GM18951 (cell line): ENCODE measurements around the gene SP140.
A peak's percentile ranks its signal among the peaks of the same experiment; 100 is the strongest.
"Not testable (repeated sequence)": the region's sequence is repeated elsewhere in the genome, so short reads cannot be mapped to it uniquely, and the experiment has no call there.

Experiments
- POLR2A ChIP-seq: IDR thresholded peaks from 4 replicates; pipeline ENCODE4 v1.6.1; 2011; ENCODE audit warnings: mild to moderate bottlenecking; ENCODE audit not compliant: insufficient read length, insufficient read depth; ENCODE audit errors: extremely low read depth
- in situ Hi-C: fragments of 300-500 bp; cut with MboI; formaldehyde crosslinking; loops from one replicate; pipeline ENCODE4 v1.12.0; 2022; ENCODE audit warnings: low sequenced_read_pairs, mixed read lengths, inconsistent platforms; ENCODE audit not compliant: unreplicated experiment

The SP140 gene

GRCh38 chr2:230282936-230283335 is 57.4 kb downstream of the SP140 start:
- in situ Hi-C loops, result no loop called here

GRCh38 chr2:230286048-230286447 is 60.5 kb downstream of the SP140 start:
- TF ChIP-seq POLR2A, result no peak
- in situ Hi-C loops, result no loop called here

More at GRCh38 chr2:230282936-230283335, 57.4 kb downstream of the SP140 start:
- no peak for TF ChIP-seq POLR2A

GRCh38 chr2:230289311-230289710 is 63.8 kb downstream of the SP140 start:
- in situ Hi-C loops, result not testable (repeated sequence)

GRCh38 chr2:230295192-230295591 is 69.7 kb downstream of the SP140 start:
- in situ Hi-C loops, result no loop called here
- TF ChIP-seq POLR2A, result no peak

- TF ChIP-seq POLR2A, result no peak
- in situ Hi-C loops, result no loop called here
Measured at GRCh38 chr2:230296917-230297316, 71.4 kb downstream of the SP140 start.

- no peak for TF ChIP-seq POLR2A
- in situ Hi-C loops, result no loop called here
Measured at GRCh38 chr2:230299618-230300017, 74.1 kb downstream of the SP140 start.

- in situ Hi-C loops, result no loop called here
- TF ChIP-seq POLR2A, result no peak
Measured at GRCh38 chr2:230305416-230306275, 80.1 kb downstream of the SP140 start.

- in situ Hi-C loops, result no loop called here
- no peak for TF ChIP-seq POLR2A
Measured at GRCh38 chr2:230306474-230306873, 80.9 kb downstream of the SP140 start.

- in situ Hi-C loops, result no loop called here
- TF ChIP-seq POLR2A, result no peak
Measured at GRCh38 chr2:230307485-230307884, 81.9 kb downstream of the SP140 start.

GRCh38 chr2:230308402-230309000 is 83.0 kb downstream of the SP140 start:
- TF ChIP-seq POLR2A, result no peak
- in situ Hi-C loops, result no loop called here

GRCh38 chr2:230310792-230311191 is 85.3 kb downstream of the SP140 start:
- in situ Hi-C loops, result not testable (repeated sequence)

- in situ Hi-C loops, result not testable (repeated sequence)
Measured at GRCh38 chr2:230311634-230312033, 86.1 kb downstream of the SP140 start.

- in situ Hi-C loops, result no loop called here
- no peak for TF ChIP-seq POLR2A
Measured at GRCh38 chr2:230312638-230313037, 87.1 kb downstream of the SP140 start.

GRCh38 chr2:230317366-230317765 is 91.8 kb downstream of the SP140 start:
- in situ Hi-C loops, result no loop called here
- TF ChIP-seq POLR2A, result peak; percentile 20
